PC-3 (cell line): ENCODE measurements around the gene ADAT1. TPM values are rescaled to one million over a fixed set of nuclear protein-coding genes. Genes with fewer than 3 reads are reported as not detected.

Experiments
- ATAC-seq: fragments of 200-7000 bp; cut with Tn5 transposase; 2 replicates; pipeline ENCODE4 v1.9.1; 2020; ENCODE audit warnings: mild to moderate bottlenecking, moderate library complexity
- BruUV-seq: library from RNA; stranded (reverse); fragments of 400-500 nt; replicated peaks from 2 replicates; lab custom pipeline; 2021; lab: Mats Ljungman, UMichigan
- CTCF ChIA-PET: fragments of 300-600 bp; sonication (Branson Sonifier 250); formaldehyde crosslinking; loops from one replicate; lab custom pipeline; 2022; ENCODE audit warnings: antibody characterized with exemption; lab: Charles Lee
- POLR2A ChIA-PET: fragments of 300-600 bp; sonication (Branson Sonifier 250); formaldehyde crosslinking; loops from one replicate; lab custom pipeline; 2022; ENCODE audit warnings: antibody characterized with exemption; ENCODE audit not compliant: unreplicated experiment; lab: Charles Lee
- DNase-seq: peaks from one replicate; pipeline ENCODE4 v3.0.0-alpha.2; 2015
- H2AFZ ChIP-seq: fragments of 300-600 bp; sonication (generic); 2 replicates; pipeline ENCODE4 v1.6.0; 2016; ENCODE audit warnings: antibody characterized with exemption, low read length
- H3F3A ChIP-seq: fragments of 300-600 bp; sonication (generic); one replicate; pipeline ENCODE4 v1.6.0; 2017; ENCODE audit warnings: antibody characterized with exemption, low read length, control low read depth, mild to moderate bottlenecking; ENCODE audit not compliant: unreplicated experiment
- H3K27ac ChIP-seq: fragments of 300-600 bp; sonication (generic); 2 replicates; pipeline ENCODE4 v1.5.1; 2016; ENCODE audit warnings: mild to moderate bottlenecking, low read length
- H3K27me3 ChIP-seq: fragments of 300-600 bp; sonication (generic); 2 replicates; pipeline ENCODE4 v1.6.1; 2016; ENCODE audit warnings: low read length, mixed read lengths
- H3K36me3 ChIP-seq: fragments of 300-600 bp; sonication (generic); 2 replicates; pipeline ENCODE4 v1.6.1; 2016; ENCODE audit warnings: low read depth, mixed run types, low read length, mixed read lengths
- H3K4me1 ChIP-seq: fragments of 300-600 bp; sonication (generic); 2 replicates; pipeline ENCODE4 v1.5.1; 2016; ENCODE audit warnings: low read length; ENCODE audit not compliant: insufficient read depth
- H3K4me2 ChIP-seq: fragments of 300-600 bp; sonication (generic); 2 replicates; pipeline ENCODE4 v1.6.0; 2016; ENCODE audit warnings: low read length
- H3K4me3 ChIP-seq: fragments of 300-600 bp; sonication (generic); 2 replicates; pipeline ENCODE4 v1.5.1; 2016; ENCODE audit warnings: mild to moderate bottlenecking, low read length, mixed read lengths
- H3K79me2 ChIP-seq: fragments of 300-600 bp; sonication (generic); 2 replicates; pipeline ENCODE4 v1.6.1; 2017; ENCODE audit warnings: low read length, mixed read lengths
- H3K9ac ChIP-seq: fragments of 300-600 bp; sonication (generic); 2 replicates; pipeline ENCODE4 v1.6.0; 2016; ENCODE audit warnings: mild to moderate bottlenecking, low read length
- H3K9me2 ChIP-seq: fragments of 300-600 bp; sonication (generic); replicated peaks from 2 replicates; pipeline ENCODE4 v1.6.1; 2016; ENCODE audit warnings: mixed run types, low read length, mixed read lengths
- H3K9me3 ChIP-seq: fragments of 300-600 bp; sonication (generic); 2 replicates; pipeline ENCODE4 v1.6.1; 2016; ENCODE audit warnings: low read length, mixed read lengths
- H4K20me1 ChIP-seq: fragments of 300-600 bp; sonication (generic); 2 replicates; pipeline ENCODE4 v1.6.1; 2016; ENCODE audit warnings: low read length, mixed read lengths
- EZH2 ChIP-seq: fragments of 300-600 bp; sonication (generic); IDR thresholded peaks from one replicate; pipeline ENCODE4 v1.6.1; 2017; ENCODE audit warnings: antibody characterized with exemption, mild to moderate bottlenecking, low read length; ENCODE audit not compliant: unreplicated experiment
- EZH2phosphoT487 ChIP-seq: fragments of 300-600 bp; sonication (generic); IDR thresholded peaks from 2 replicates; pipeline ENCODE4 v1.6.1; 2018; ENCODE audit warnings: mild to moderate bottlenecking, antibody characterized with exemption, low read length, borderline replicate concordance
- intact Hi-C: fragments of 100-400 bp; cut with micrococcal nuclease; formaldehyde crosslinking; loops from 2 replicates; pipeline ENCODE4 v1.9.0; 2023
- total RNA-seq: library from RNA; depleted of rRNA; stranded (reverse); fragments of >200 nt; gene quantifications from 2 replicates; pipeline ENCODE4 v1.2.3, GENCODE V29; 2014
- TF ChIP-seq, protein P1 (sequence below): fragments of 300-600 bp; sonication (generic); conservative IDR thresholded peaks from 2 replicates; pipeline ENCODE4 v1.5.1; 2017; ENCODE audit warnings: antibody characterized with exemption, low read depth, mild to moderate bottlenecking, low read length

The ADAT1 gene
- total RNA-seq, 1 experiment from 2014 or later: 42.8 TPM

DNA sequence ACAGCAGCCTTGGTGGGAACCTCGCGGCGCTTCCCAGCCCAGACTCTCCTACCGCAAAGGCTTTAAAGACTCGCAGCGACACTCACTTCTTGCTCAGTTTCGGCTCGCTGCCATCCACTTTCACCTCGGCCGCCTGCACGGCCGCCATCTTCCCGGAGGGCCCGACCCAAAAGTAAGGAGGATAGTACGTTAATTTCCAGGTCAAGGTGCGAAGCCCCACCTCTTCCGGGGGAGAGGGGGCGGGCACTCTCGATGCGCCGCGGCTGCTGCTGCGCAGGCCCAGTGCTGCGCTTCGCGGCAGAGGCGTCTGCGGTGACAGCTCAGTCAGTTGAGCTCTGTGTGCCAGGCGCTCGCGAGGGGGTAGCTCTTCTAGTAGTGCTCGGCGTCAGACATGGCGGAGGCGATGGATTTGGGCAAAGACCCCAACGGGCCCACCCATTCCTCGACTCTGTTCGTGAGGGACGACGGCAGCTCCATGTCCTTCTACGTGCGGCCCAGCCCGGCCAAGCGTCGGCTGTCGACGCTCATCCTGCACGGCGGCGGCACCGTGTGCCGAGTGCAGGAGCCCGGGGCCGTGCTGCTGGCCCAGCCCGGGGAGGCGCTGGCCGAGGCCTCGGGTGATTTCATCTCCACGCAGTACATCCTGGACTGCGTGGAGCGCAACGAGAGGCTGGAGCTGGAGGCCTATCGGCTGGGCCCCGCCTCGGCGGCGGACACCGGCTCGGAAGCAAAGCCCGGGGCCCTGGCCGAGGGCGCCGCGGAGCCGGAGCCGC, 24.6 kb upstream of the ADAT1 start, which contains the start of the genes KARS1 and TERF2IP:
Gene KARS1, minus strand, starts transcription at position 174 of the 773 bp plus-strand sequence. Its CDS starts 26 bp downstream, at position 148.
Gene TERF2IP, plus strand, starts transcription at position 282 of the 773 bp plus-strand sequence. Its CDS starts 110 bp downstream, at position 392.
- H3K9me2 ChIP-seq: no peaks in the 10 kb centered on the region
- ChIA-PET POLR2A (interaction anchor here (0.5 to 1.5 kb wide), 6 partner anchors 21 to 1657 kb away, joined by 3 to 9 read pairs (median 3); partner anchors contain the start of gene ADAT1), CTCF (interaction anchor here (0.5 to 1.0 kb wide), 2 partner anchors 27 to 130 kb away, joined by 3 to 7 read pairs; no protein-coding TSS in a partner anchor)
- H3K79me2 ChIP-seq: peaks cover 95% of the 10 kb centered on the region
- H3K9ac ChIP-seq: peak within 1 kb of the TSS; percentile 99
- peak; percentile 90 for DNase-seq
- BruUV-seq: no TSS peak
- peak within 1 kb of the TSS; percentile 81 for H2AFZ ChIP-seq
- intact Hi-C loops: loop anchor here (2.0 to 5.0 kb wide), 2 partner anchors 25 to 90 kb away; partner anchors contain the start of genes ADAT1 and TMEM231
- ATAC-seq: peak; percentile 91
- H3K4me3 ChIP-seq: peak within 1 kb of the TSS; percentile 100
- no peaks in the 10 kb centered on the region for H3K9me3 ChIP-seq
- H3K27ac ChIP-seq: peak within 1 kb of the TSS; percentile 50
- H4K20me1 ChIP-seq: peaks cover 30% of the 10 kb centered on the region; the same call in 1 of the 2 replicates
- H3K4me2 ChIP-seq: peak within 1 kb of the TSS; percentile 83
- H3K36me3 ChIP-seq: peaks cover 20% of the 10 kb centered on the region
- TF ChIP-seq EZH2 (no peak), EZH2phosphoT487 (no peak)
- TF ChIP-seq, protein P1, sequence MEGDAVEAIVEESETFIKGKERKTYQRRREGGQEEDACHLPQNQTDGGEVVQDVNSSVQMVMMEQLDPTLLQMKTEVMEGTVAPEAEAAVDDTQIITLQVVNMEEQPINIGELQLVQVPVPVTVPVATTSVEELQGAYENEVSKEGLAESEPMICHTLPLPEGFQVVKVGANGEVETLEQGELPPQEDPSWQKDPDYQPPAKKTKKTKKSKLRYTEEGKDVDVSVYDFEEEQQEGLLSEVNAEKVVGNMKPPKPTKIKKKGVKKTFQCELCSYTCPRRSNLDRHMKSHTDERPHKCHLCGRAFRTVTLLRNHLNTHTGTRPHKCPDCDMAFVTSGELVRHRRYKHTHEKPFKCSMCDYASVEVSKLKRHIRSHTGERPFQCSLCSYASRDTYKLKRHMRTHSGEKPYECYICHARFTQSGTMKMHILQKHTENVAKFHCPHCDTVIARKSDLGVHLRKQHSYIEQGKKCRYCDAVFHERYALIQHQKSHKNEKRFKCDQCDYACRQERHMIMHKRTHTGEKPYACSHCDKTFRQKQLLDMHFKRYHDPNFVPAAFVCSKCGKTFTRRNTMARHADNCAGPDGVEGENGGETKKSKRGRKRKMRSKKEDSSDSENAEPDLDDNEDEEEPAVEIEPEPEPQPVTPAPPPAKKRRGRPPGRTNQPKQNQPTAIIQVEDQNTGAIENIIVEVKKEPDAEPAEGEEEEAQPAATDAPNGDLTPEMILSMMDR: no peak
- no peaks in the 10 kb centered on the region for H3K27me3 ChIP-seq
- H3K4me1 ChIP-seq: peaks cover 21% of the 10 kb centered on the region
- no peaks in the 10 kb centered on the region for H3F3A ChIP-seq

DNA sequence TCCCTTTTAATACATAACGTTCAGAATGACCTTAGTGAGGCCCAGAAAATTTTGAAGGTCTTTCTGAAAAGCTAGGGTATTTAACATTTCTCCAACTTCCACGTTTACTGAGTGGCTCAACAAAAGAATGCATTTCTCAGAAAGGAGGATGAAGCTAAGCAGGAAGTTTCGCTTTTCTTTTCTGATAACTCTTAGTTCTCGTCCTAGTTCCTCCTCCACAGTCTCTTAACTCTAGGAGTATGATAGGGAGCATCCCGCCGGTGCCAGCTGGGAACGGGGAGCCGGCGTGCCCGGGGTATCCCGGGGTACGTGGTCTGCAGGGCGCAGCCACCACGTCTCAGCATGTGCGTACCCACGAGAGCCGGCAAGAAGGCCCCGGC, 24.0 kb upstream of the ADAT1 start:
- ATAC-seq (peak; percentile 14), DNase-seq (no peak)
- H2AFZ ChIP-seq: peak overlapping the region; percentile 81
- CTCF ChIA-PET: interaction anchor here (0.5 to 1.0 kb wide), 2 partner anchors 26 to 129 kb away, joined by 3 to 7 read pairs; no protein-coding TSS in a partner anchor
- POLR2A ChIA-PET: interaction anchor here (0.5 to 1.5 kb wide), 3 partner anchors 21 to 1349 kb away, joined by 3 to 9 read pairs (median 5); partner anchors contain the start of gene ADAT1
- H3K36me3 ChIP-seq: peaks cover 20% of the 10 kb centered on the region
- peak overlapping the region; percentile 83 for H3K4me2 ChIP-seq
- intact Hi-C loops: loop anchor here (2.0 to 5.0 kb wide), 2 partner anchors 24 to 90 kb away; partner anchors contain the start of genes ADAT1 and TMEM231
- H3K27me3 ChIP-seq: no peaks in the 10 kb centered on the region
- H3K9me2 ChIP-seq: no peaks in the 10 kb centered on the region
- peak overlapping the region; percentile 99 for H3K9ac ChIP-seq
- no peaks in the 10 kb centered on the region for H3F3A ChIP-seq
- peaks cover 21% of the 10 kb centered on the region for H3K4me1 ChIP-seq
- peak overlapping the region; percentile 100 for H3K4me3 ChIP-seq
- H3K9me3 ChIP-seq: no peaks in the 10 kb centered on the region
- TF ChIP-seq, protein P1: no peak
- TF ChIP-seq EZH2 (no peak), EZH2phosphoT487 (no peak)
- peak overlapping the region; percentile 50 for H3K27ac ChIP-seq
- BruUV-seq: TSS peak; percentile 65
- H3K79me2 ChIP-seq: peaks cover 95% of the 10 kb centered on the region
- peaks cover 29% of the 10 kb centered on the region; the same call in 1 of the 2 replicates for H4K20me1 ChIP-seq
